IMR-90 (cell line): ENCODE data around the gene INTS2.

Experiments used
- BHLHE40 ChIP-seq: fragments of 150-350 bp; IDR thresholded peaks from 2 replicates; pipeline ENCODE4 v1.6.1; 2016; ENCODE audit warnings: mild to moderate bottlenecking, low read depth, low read length
- CEBPB ChIP-seq: IDR thresholded peaks from 2 replicates; pipeline ENCODE4 v1.6.1; 2012; ENCODE audit warnings: low read depth, low read length, improper control_type of control experiment
- CHD1 ChIP-seq: IDR thresholded peaks from 2 replicates; pipeline ENCODE4 v1.6.1; 2012; ENCODE audit warnings: low read depth, low read length, improper control_type of control experiment
- FOS ChIP-seq: fragments of 150-350 bp; IDR thresholded peaks from 2 replicates; pipeline ENCODE4 v1.6.1; 2016; ENCODE audit warnings: low read depth, low read length
- MAFK ChIP-seq: IDR thresholded peaks from 2 replicates; pipeline ENCODE4 v1.6.1; 2012; ENCODE audit warnings: low read depth, low read length, improper control_type of control experiment
- MXI1 ChIP-seq: IDR thresholded peaks from 2 replicates; pipeline ENCODE4 v1.6.1; 2012; ENCODE audit warnings: low read depth, mild to moderate bottlenecking, low read length, moderate library complexity, borderline replicate concordance
- POLR2A ChIP-seq: IDR thresholded peaks from 2 replicates; pipeline ENCODE4 v1.6.1; 2012; ENCODE audit warnings: mild to moderate bottlenecking, low read depth, low read length
- RAD21 ChIP-seq: IDR thresholded peaks from 2 replicates; pipeline ENCODE4 v1.6.1; 2012; ENCODE audit warnings: low read length, improper control_type of control experiment
- RCOR1 ChIP-seq: IDR thresholded peaks from 2 replicates; pipeline ENCODE4 v1.6.1; 2012; ENCODE audit warnings: mild to moderate bottlenecking, low read length, improper control_type of control experiment; ENCODE audit not compliant: insufficient replicate concordance
- SMC3 ChIP-seq: fragments of 150-350 bp; IDR thresholded peaks from 2 replicates; pipeline ENCODE4 v1.6.1; 2016; ENCODE audit warnings: low read depth, mild to moderate bottlenecking, antibody characterized with exemption, low read length, moderate library complexity
- TF ChIP-seq, protein P1 (sequence below): conservative IDR thresholded peaks from 2 replicates; pipeline ENCODE4 v1.5.1; 2012; ENCODE audit warnings: mild to moderate bottlenecking, low read depth, low read length, improper control_type of control experiment
- TF ChIP-seq, protein P2 (sequence below): fragments of 150-350 bp; IDR thresholded peaks from 2 replicates; pipeline ENCODE4 v1.6.1; 2016; ENCODE audit warnings: low read depth, mild to moderate bottlenecking, low read length, moderate library complexity, borderline replicate concordance
- TF ChIP-seq, protein P3 (sequence below): fragments of 150-350 bp; IDR thresholded peaks from 2 replicates; pipeline ENCODE4 v1.6.1; 2017; ENCODE audit warnings: mild to moderate bottlenecking, antibody characterized with exemption, low read length, low read depth

DNA sequence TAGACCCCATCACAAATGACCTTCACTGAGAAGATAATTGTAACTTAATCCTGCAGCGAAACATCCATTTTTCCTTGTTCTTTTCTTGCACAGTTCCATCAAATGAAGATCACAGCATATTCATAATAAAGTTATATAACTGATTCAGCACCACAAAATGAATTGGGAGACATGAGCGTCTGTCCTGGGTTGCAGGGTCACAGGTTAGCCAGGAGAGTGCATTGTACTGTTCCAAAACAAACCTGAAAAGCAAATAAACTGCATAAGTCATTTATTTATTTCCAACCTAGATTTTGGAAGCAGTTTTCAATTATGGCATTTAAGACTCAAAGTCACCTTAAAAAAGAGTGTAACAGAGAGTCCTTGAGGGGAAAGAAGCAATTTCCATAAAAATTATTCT is 18.6 kb upstream of the INTS2 start:
- TF ChIP-seq, protein P1, sequence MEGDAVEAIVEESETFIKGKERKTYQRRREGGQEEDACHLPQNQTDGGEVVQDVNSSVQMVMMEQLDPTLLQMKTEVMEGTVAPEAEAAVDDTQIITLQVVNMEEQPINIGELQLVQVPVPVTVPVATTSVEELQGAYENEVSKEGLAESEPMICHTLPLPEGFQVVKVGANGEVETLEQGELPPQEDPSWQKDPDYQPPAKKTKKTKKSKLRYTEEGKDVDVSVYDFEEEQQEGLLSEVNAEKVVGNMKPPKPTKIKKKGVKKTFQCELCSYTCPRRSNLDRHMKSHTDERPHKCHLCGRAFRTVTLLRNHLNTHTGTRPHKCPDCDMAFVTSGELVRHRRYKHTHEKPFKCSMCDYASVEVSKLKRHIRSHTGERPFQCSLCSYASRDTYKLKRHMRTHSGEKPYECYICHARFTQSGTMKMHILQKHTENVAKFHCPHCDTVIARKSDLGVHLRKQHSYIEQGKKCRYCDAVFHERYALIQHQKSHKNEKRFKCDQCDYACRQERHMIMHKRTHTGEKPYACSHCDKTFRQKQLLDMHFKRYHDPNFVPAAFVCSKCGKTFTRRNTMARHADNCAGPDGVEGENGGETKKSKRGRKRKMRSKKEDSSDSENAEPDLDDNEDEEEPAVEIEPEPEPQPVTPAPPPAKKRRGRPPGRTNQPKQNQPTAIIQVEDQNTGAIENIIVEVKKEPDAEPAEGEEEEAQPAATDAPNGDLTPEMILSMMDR: no peak
- no peak for TF ChIP-seq BHLHE40
- no peak for TF ChIP-seq POLR2A
- TF ChIP-seq RCOR1: no peak
- no peak for TF ChIP-seq CEBPB
- TF ChIP-seq, protein P2, sequence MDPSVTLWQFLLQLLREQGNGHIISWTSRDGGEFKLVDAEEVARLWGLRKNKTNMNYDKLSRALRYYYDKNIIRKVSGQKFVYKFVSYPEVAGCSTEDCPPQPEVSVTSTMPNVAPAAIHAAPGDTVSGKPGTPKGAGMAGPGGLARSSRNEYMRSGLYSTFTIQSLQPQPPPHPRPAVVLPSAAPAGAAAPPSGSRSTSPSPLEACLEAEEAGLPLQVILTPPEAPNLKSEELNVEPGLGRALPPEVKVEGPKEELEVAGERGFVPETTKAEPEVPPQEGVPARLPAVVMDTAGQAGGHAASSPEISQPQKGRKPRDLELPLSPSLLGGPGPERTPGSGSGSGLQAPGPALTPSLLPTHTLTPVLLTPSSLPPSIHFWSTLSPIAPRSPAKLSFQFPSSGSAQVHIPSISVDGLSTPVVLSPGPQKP: no peak
- TF ChIP-seq RAD21: no peak
- no peak for TF ChIP-seq MXI1
- TF ChIP-seq SMC3: no peak
- no peak for TF ChIP-seq FOS
- TF ChIP-seq, protein P3, sequence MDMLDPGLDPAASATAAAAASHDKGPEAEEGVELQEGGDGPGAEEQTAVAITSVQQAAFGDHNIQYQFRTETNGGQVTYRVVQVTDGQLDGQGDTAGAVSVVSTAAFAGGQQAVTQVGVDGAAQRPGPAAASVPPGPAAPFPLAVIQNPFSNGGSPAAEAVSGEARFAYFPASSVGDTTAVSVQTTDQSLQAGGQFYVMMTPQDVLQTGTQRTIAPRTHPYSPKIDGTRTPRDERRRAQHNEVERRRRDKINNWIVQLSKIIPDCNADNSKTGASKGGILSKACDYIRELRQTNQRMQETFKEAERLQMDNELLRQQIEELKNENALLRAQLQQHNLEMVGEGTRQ: no peak
- no peak for TF ChIP-seq CHD1
- TF ChIP-seq MAFK: no peak
